ENCODE results near the gene GRXCR1. TPM values are rescaled to one million over a fixed set of nuclear protein-coding genes. Genes with fewer than 3 reads are reported as not detected.

Gene GRXCR1
- total and polyA plus RNA-seq, 2 donors (not counting 1 experiment from before 2014, with no cell fraction given): not detected

- ATAC-seq (ENCODE audit: low read depth) (no peak), DNase-seq (no peak)
- Histone ChIP-seq H3K9ac (ENCODE audit: low read length) (no peak overlapping the region), H3K36me3 (replicated peaks in 1 of 2; ENCODE audit: control extremely low read depth in 1 of 2, control insufficient read depth in 1 of 2, extremely low read depth in 1 of 2, insufficient read depth in 2 of 2, low read length in 1 of 2) (no peaks in the 10 kb centered on the region), H3K4me2 (replicated peaks; ENCODE audit: low read depth, low read length, poor library complexity, severe bottlenecking) (no peak overlapping the region), H3K4me3 (ENCODE audit: control extremely low read depth in 1 of 5, extremely low read depth in 1 of 5, insufficient read depth in 1 of 5, low read depth in 2 of 5, low read length in 4 of 5) (no peak overlapping the region), H4K20me1 (ENCODE audit: control insufficient read depth, insufficient read depth, low read length, poor library complexity, severe bottlenecking) (no peaks in the 10 kb centered on the region), H2AFZ (ENCODE audit: insufficient read depth, low read depth, low read length, poor library complexity, severe bottlenecking) (no peak overlapping the region), H3K27ac (ENCODE audit: low read length in 2 of 2) (no peak overlapping the region), H3K4me1 (ENCODE audit: control insufficient read depth in 2 of 2, insufficient read depth in 2 of 2, low read length in 2 of 2) (no peaks in the 10 kb centered on the region), H3K27me3 (replicated peaks in 1 of 4; ENCODE audit: control extremely low read depth in 1 of 4, control insufficient read depth in 3 of 4, insufficient read depth in 4 of 4, low read length in 3 of 4) (peaks cover 0 to 8% (median 1%) of the 10 kb centered on the region in 4 experiments), H3K9me3 (ENCODE audit: control extremely low read depth in 1 of 3, control insufficient read depth in 2 of 3, insufficient read depth in 1 of 3, low read length in 2 of 3) (peaks cover 0 to 4% (median 1%) of the 10 kb centered on the region in 3 donors), H3K79me2 (ENCODE audit: control insufficient read depth, insufficient read depth, low read length) (no peaks in the 10 kb centered on the region)
- Mint-ChIP-seq H3K27ac (no peak overlapping the region), H3K9me3 (ENCODE audit: insufficient read depth) (no peaks in the 10 kb centered on the region), H3K27me3 (peaks cover 29% of the 10 kb centered on the region), H3K4me3 (no peak overlapping the region), H3K4me1 (no peaks in the 10 kb centered on the region)
- 88% methylated on average over 2 of the region's 2 CpGs for WGBS (ENCODE audit: insufficient coverage)
- POLR2A ChIA-PET: no interaction called here
- intact Hi-C loops (cut with micrococcal nuclease): no loop called here
- TF ChIP-seq CTCF (IDR thresholded peaks at IDR 0.05): no peak
- no peak for TF ChIP-seq EZH2 (IDR thresholded peaks at IDR 0.05; ENCODE audit: borderline replicate concordance, insufficient read depth, low read depth, low read length, poor library complexity, severe bottlenecking)
- CTCF ChIA-PET: no interaction called here
Observed at GRCh38 chr4:42891644-42892043, 869 bp upstream of the GRXCR1 start.

GRCh38 chr4:42895452-42895851, 2.9 kb downstream of the GRXCR1 start:
- CTCF ChIA-PET: no interaction called here
- no peaks in the 10 kb centered on the region for H4K20me1 ChIP-seq (ENCODE audit: control insufficient read depth, insufficient read depth, low read length, poor library complexity, severe bottlenecking)
- no peaks in the 10 kb centered on the region for H3K36me3 ChIP-seq (replicated peaks in 1 of 2; ENCODE audit: control extremely low read depth in 1 of 2, control insufficient read depth in 1 of 2, extremely low read depth in 1 of 2, insufficient read depth in 2 of 2, low read length in 1 of 2)
- Mint-ChIP-seq H3K27me3 (peaks cover 15% of the 10 kb centered on the region), H3K9me3 (ENCODE audit: insufficient read depth) (no peaks in the 10 kb centered on the region), H3K27ac (no peak overlapping the region), H3K4me1 (no peaks in the 10 kb centered on the region), H3K4me3 (no peak overlapping the region)
- H3K9ac ChIP-seq (ENCODE audit: low read length): no peak overlapping the region
- TF ChIP-seq EZH2 (IDR thresholded peaks at IDR 0.05; ENCODE audit: borderline replicate concordance, insufficient read depth, low read depth, low read length, poor library complexity, severe bottlenecking) (no peak), CTCF (IDR thresholded peaks at IDR 0.05) (no peak)
- H3K4me3 ChIP-seq (ENCODE audit: control extremely low read depth in 1 of 5, extremely low read depth in 1 of 5, insufficient read depth in 1 of 5, low read depth in 2 of 5, low read length in 4 of 5): no peak overlapping the region
- peaks cover 0 to 8% (median 1%) of the 10 kb centered on the region in 4 experiments for H3K27me3 ChIP-seq (replicated peaks in 1 of 4; ENCODE audit: control extremely low read depth in 1 of 4, control insufficient read depth in 3 of 4, insufficient read depth in 4 of 4, low read length in 3 of 4)
- no peak for DNase-seq
- H3K9me3 ChIP-seq (ENCODE audit: control extremely low read depth in 1 of 3, control insufficient read depth in 2 of 3, insufficient read depth in 1 of 3, low read length in 2 of 3): no peaks in the 10 kb centered on the region
- H2AFZ ChIP-seq (ENCODE audit: insufficient read depth, low read depth, low read length, poor library complexity, severe bottlenecking): no peak overlapping the region
- H3K4me1 ChIP-seq (ENCODE audit: control insufficient read depth in 2 of 2, insufficient read depth in 2 of 2, low read length in 2 of 2): no peaks in the 10 kb centered on the region
- intact Hi-C loops (cut with micrococcal nuclease): no loop called here
- no peaks in the 10 kb centered on the region for H3K79me2 ChIP-seq (ENCODE audit: control insufficient read depth, insufficient read depth, low read length)
- no peak overlapping the region for H3K4me2 ChIP-seq (replicated peaks; ENCODE audit: low read depth, low read length, poor library complexity, severe bottlenecking)
- H3K27ac ChIP-seq (ENCODE audit: low read length in 2 of 2): no peak overlapping the region
- no peak for ATAC-seq (ENCODE audit: low read depth)
- POLR2A ChIA-PET: no interaction called here

Measured in B cell (primary cell).